GM23248 (cell line): ENCODE measurements around the gene SMIM35.

Source experiments
- EZH2 ChIP-seq: fragments of 200-600 bp; sonication (generic); IDR thresholded peaks from 2 replicates; pipeline ENCODE4 v1.6.1; 2018; ENCODE audit warnings: antibody characterized with exemption, mild to moderate bottlenecking; ENCODE audit not compliant: insufficient read depth, poor library complexity, severe bottlenecking
- EZH2phosphoT487 ChIP-seq: fragments of 200-600 bp; sonication (generic); IDR thresholded peaks from 2 replicates; pipeline ENCODE4 v1.6.1; 2018; ENCODE audit warnings: antibody characterized with exemption, moderate library complexity, mild to moderate bottlenecking, low read depth; ENCODE audit not compliant: insufficient read depth

GRCh38 chr11:118012083-118012669 lies 74.6 kb downstream of the SMIM35 start:
- TF ChIP-seq EZH2phosphoT487 (no peak), EZH2 (no peak)
